SU-DHL-6 (cell line): Measurements from ENCODE around the gene KREMEN1.

Experiments
- H2AFZ ChIP-seq: fragments of 200-600 bp; sonication (generic); 2 replicates; pipeline ENCODE4 v1.6.1; 2014; ENCODE audit warnings: low read depth, mild to moderate bottlenecking, moderate library complexity, mixed read lengths, antibody characterized with exemption, low read length; ENCODE audit not compliant: severe bottlenecking
- H3F3A ChIP-seq: fragments of 200-600 bp; shearing (Covaris generic); 2 replicates; pipeline ENCODE4 v1.6.0; 2016; ENCODE audit warnings: antibody characterized with exemption, mild to moderate bottlenecking; ENCODE audit not compliant: insufficient read depth
- H3K27ac ChIP-seq: fragments of 200-600 bp; sonication (generic); 2 replicates; pipeline ENCODE4 v1.5.1; 2016; ENCODE audit warnings: low read depth, mild to moderate bottlenecking, low read length, moderate library complexity, mixed read lengths
- H3K27me3 ChIP-seq: fragments of 200-600 bp; sonication (generic), shearing (Covaris generic); 2 replicates; pipeline ENCODE4 v1.6.0; 2014; ENCODE audit warnings: mild to moderate bottlenecking, low read length
- H3K36me3 ChIP-seq: fragments of 200-600 bp; sonication (generic); 2 replicates; pipeline ENCODE4 v1.6.1; 2014; ENCODE audit warnings: mild to moderate bottlenecking, low read length, mixed read lengths
- H3K4me2 ChIP-seq: fragments of 300-600, 200-600 bp; shearing (Covaris generic), sonication (generic); 2 replicates; pipeline ENCODE4 v1.6.0; 2014; ENCODE audit warnings: low read length, low read depth, mild to moderate bottlenecking; ENCODE audit not compliant: poor library complexity, severe bottlenecking
- H3K4me3 ChIP-seq: fragments of 200-600 bp; sonication (generic); 2 replicates; pipeline ENCODE4 v1.5.1; 2014; ENCODE audit warnings: antibody characterized with exemption, low read length, mild to moderate bottlenecking, mixed read lengths; ENCODE audit not compliant: insufficient read depth, poor library complexity, severe bottlenecking
- H3K79me2 ChIP-seq: fragments of 200-600 bp; sonication (generic); 2 replicates; pipeline ENCODE4 v1.6.1; 2014; ENCODE audit warnings: mild to moderate bottlenecking, low read length, moderate library complexity; ENCODE audit not compliant: insufficient read depth
- H3K9ac ChIP-seq: fragments of 200-600 bp; sonication (generic); 2 replicates; pipeline ENCODE4 v1.7.0; 2014; ENCODE audit warnings: mild to moderate bottlenecking, low read length
- H3K9me2 ChIP-seq: fragments of 200-600 bp; sonication (generic); replicated peaks from 2 replicates; pipeline ENCODE4 v1.6.1; 2014; ENCODE audit warnings: low read length; ENCODE audit not compliant: insufficient read depth
- H3K9me3 ChIP-seq: fragments of 200-600 bp; sonication (generic); 2 replicates; pipeline ENCODE4 v1.6.1; 2014; ENCODE audit warnings: low read length, mixed read lengths; ENCODE audit not compliant: insufficient read depth
- H4K20me1 ChIP-seq: fragments of 200-600 bp; sonication (generic); 2 replicates; pipeline ENCODE4 v1.6.1; 2014; ENCODE audit warnings: low read depth, mild to moderate bottlenecking, antibody characterized with exemption, low read length, moderate library complexity, mixed read lengths
- EZH2phosphoT487 ChIP-seq: fragments of 200-600 bp; sonication (generic), shearing (Covaris generic); conservative IDR thresholded peaks from 2 replicates; pipeline ENCODE4 v1.6.1; 2018; ENCODE audit warnings: mild to moderate bottlenecking, antibody characterized with exemption, low read length, moderate library complexity, mixed read lengths
- TF ChIP-seq, protein P1 (sequence below): fragments of 200-600 bp; sonication (generic); IDR thresholded peaks from one replicate; pipeline ENCODE4 v1.5.1; 2017; ENCODE audit warnings: antibody characterized with exemption, mild to moderate bottlenecking, low read length, moderate library complexity; ENCODE audit not compliant: insufficient read depth, poor library complexity, severe bottlenecking

Gene KREMEN1

GRCh38 chr22:29205594-29206371 lies 132.9 kb downstream of the KREMEN1 start, which contains the start of gene EMID1:
TSS of gene EMID1 (plus strand) at chr22:29205896. CDS start at chr22:29206039, 143 bp downstream.
- no peak for TF ChIP-seq EZH2phosphoT487
- TF ChIP-seq, protein P1, sequence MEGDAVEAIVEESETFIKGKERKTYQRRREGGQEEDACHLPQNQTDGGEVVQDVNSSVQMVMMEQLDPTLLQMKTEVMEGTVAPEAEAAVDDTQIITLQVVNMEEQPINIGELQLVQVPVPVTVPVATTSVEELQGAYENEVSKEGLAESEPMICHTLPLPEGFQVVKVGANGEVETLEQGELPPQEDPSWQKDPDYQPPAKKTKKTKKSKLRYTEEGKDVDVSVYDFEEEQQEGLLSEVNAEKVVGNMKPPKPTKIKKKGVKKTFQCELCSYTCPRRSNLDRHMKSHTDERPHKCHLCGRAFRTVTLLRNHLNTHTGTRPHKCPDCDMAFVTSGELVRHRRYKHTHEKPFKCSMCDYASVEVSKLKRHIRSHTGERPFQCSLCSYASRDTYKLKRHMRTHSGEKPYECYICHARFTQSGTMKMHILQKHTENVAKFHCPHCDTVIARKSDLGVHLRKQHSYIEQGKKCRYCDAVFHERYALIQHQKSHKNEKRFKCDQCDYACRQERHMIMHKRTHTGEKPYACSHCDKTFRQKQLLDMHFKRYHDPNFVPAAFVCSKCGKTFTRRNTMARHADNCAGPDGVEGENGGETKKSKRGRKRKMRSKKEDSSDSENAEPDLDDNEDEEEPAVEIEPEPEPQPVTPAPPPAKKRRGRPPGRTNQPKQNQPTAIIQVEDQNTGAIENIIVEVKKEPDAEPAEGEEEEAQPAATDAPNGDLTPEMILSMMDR: no peak
- Histone ChIP-seq H3K4me3 (no peak within 1 kb of the TSS), H3K27me3 (no peaks in the 10 kb centered on the region), H2AFZ (no peak within 1 kb of the TSS), H3K27ac (no peak within 1 kb of the TSS), H3K36me3 (no peaks in the 10 kb centered on the region), H3K9me3 (no peaks in the 10 kb centered on the region), H3F3A (no peaks in the 10 kb centered on the region), H3K79me2 (no peaks in the 10 kb centered on the region), H3K9ac (no peak within 1 kb of the TSS), H3K4me2 (no peak within 1 kb of the TSS), H4K20me1 (no peaks in the 10 kb centered on the region), H3K9me2 (no peaks in the 10 kb centered on the region)

DNA sequence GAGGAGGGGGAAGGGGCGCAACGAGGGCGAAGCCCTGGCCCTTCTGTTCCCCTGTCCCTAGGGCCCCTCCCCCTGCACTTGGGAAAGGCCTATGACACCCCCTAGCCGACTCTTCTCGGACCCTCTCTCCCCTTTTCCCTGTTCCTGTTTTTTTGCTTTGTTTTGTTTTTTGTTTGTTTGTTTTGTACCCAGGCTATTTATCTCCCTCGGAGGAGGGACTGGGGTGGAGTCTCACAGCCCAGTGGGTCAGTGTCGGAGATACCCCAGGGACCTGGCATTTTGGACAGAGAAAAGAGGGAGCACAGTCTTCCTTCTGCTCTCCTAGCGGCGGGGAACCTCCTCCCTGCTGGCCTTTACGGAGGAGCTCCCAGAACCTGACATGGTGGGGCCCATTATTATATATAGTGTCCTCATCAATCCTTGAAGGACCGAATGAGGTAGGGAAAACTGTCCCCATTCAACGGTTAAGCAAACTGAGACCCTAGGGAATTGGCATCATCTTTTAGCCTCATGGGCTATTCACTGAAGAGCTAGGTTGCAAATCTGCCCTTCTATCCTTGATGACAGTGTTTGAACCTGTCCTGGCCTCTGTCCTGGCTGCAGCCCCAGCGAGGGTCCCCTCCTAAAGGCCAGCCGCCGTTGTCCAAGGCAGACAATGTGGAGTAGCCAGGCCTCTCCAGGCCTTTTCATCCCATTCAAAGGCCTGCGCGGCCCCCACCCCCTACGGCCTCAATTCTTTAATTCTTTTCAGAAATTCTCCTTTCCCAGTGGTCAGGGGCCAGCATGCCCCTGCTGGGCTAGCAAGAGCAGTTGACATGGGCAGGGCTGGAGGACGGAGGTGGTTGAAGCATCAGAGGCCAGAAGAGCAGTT lies 133.8 kb downstream of the KREMEN1 start:
- no peaks in the 10 kb centered on the region for H3K9me3 ChIP-seq
- H3K36me3 ChIP-seq: no peaks in the 10 kb centered on the region
- H4K20me1 ChIP-seq: no peaks in the 10 kb centered on the region
- H3K79me2 ChIP-seq: no peaks in the 10 kb centered on the region
- H3K9me2 ChIP-seq: no peaks in the 10 kb centered on the region
- no peaks in the 10 kb centered on the region for H3F3A ChIP-seq
- no peaks in the 10 kb centered on the region for H3K27me3 ChIP-seq
- no peak overlapping the region for H3K4me2 ChIP-seq
- no peak overlapping the region for H3K9ac ChIP-seq
- H3K4me3 ChIP-seq: no peak overlapping the region
- no peak overlapping the region for H3K27ac ChIP-seq
- no peak for TF ChIP-seq EZH2phosphoT487
- TF ChIP-seq, protein P1: no peak
- no peak overlapping the region for H2AFZ ChIP-seq

DNA sequence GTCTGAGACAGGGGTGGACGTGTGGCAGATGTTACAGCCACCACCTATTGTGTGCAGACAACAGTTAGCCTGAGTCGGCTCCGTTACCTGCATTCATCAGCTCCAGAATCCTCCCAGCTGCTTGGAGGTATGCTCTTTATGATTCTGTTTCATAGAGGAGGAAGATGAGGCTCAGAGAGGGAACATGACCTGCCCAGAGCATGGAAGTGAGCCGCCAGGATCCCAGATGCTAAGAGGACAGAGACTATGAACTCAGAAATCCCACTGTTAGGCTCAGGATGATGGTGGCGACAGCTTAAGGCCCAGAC lies 134.4 kb downstream of the KREMEN1 start:
- no peak overlapping the region for H2AFZ ChIP-seq
- H3K27me3 ChIP-seq: no peaks in the 10 kb centered on the region
- no peaks in the 10 kb centered on the region for H3K9me2 ChIP-seq
- H3K9me3 ChIP-seq: no peaks in the 10 kb centered on the region
- H3K9ac ChIP-seq: no peak overlapping the region
- no peak overlapping the region for H3K4me2 ChIP-seq
- H3K27ac ChIP-seq: no peak overlapping the region
- H3F3A ChIP-seq: no peaks in the 10 kb centered on the region
- H3K4me3 ChIP-seq: no peak overlapping the region
- no peaks in the 10 kb centered on the region for H3K36me3 ChIP-seq
- TF ChIP-seq EZH2phosphoT487: no peak
- TF ChIP-seq, protein P1: no peak
- H4K20me1 ChIP-seq: no peaks in the 10 kb centered on the region
- no peaks in the 10 kb centered on the region for H3K79me2 ChIP-seq
